ENCODE data around the gene KRT26. TPM values are rescaled to one million over a fixed set of nuclear protein-coding genes. Genes with fewer than 3 reads are reported as not detected.
"Not testable (repeated sequence)": the region's sequence is repeated elsewhere in the genome, so short reads cannot be mapped to it uniquely, and the experiment has no call there.

The KRT26 gene
- total RNA-seq, 1 experiment from 2014 or later = not detected

GRCh38 chr17:40748666-40749065, 23.3 kb downstream of the KRT26 start:
- CTCF ChIA-PET, POLR2A ChIA-PET: not testable (repeated sequence)

GRCh38 chr17:40738553-40738952, 33.4 kb downstream of the KRT26 start:
- CTCF ChIA-PET = interaction anchor here (0.9 to 1.1 kb wide), 2 partner anchors 11 to 38 kb away, joined by 3 read pairs; no protein-coding TSS in a partner anchor
- Mint-ChIP-seq H3K27ac (no peak overlapping the region), H3K4me1 (no peaks in the 10 kb centered on the region), H3K4me3 (no peak overlapping the region), H3K36me3 (peaks cover 9% of the 10 kb centered on the region; the same call in 1 of the 2 replicates), H3K9me3 (peaks cover 30% of the 10 kb centered on the region), H3K27me3 (ENCODE audit: low read depth) (peaks cover 15% of the 10 kb centered on the region)
- POLR2A ChIA-PET = no interaction called here
- TF ChIP-seq, protein P1, sequence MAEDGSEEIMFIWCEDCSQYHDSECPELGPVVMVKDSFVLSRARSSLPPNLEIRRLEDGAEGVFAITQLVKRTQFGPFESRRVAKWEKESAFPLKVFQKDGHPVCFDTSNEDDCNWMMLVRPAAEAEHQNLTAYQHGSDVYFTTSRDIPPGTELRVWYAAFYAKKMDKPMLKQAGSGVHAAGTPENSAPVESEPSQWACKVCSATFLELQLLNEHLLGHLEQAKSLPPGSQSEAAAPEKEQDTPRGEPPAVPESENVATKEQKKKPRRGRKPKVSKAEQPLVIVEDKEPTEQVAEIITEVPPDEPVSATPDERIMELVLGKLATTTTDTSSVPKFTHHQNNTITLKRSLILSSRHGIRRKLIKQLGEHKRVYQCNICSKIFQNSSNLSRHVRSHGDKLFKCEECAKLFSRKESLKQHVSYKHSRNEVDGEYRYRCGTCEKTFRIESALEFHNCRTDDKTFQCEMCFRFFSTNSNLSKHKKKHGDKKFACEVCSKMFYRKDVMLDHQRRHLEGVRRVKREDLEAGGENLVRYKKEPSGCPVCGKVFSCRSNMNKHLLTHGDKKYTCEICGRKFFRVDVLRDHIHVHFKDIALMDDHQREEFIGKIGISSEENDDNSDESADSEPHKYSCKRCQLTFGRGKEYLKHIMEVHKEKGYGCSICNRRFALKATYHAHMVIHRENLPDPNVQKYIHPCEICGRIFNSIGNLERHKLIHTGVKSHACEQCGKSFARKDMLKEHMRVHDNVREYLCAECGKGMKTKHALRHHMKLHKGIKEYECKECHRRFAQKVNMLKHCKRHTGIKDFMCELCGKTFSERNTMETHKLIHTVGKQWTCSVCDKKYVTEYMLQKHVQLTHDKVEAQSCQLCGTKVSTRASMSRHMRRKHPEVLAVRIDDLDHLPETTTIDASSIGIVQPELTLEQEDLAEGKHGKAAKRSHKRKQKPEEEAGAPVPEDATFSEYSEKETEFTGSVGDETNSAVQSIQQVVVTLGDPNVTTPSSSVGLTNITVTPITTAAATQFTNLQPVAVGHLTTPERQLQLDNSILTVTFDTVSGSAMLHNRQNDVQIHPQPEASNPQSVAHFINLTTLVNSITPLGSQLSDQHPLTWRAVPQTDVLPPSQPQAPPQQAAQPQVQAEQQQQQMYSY (CRISPR knock-in tag; IDR thresholded peaks at IDR 0.05) = no peak
- no peak for TF ChIP-seq IRF2 (CRISPR knock-in tag; IDR thresholded peaks at IDR 0.05; ENCODE audit: borderline replicate concordance, low read depth)
- TF ChIP-seq AR (CRISPR knock-in tag; IDR thresholded peaks at IDR 0.05) = no peak
- no peak for TF ChIP-seq GABPB1 (CRISPR knock-in tag; IDR thresholded peaks at IDR 0.05)
- no peak for TF ChIP-seq CBFB (CRISPR knock-in tag; IDR thresholded peaks at IDR 0.05; ENCODE audit: low read depth)
- no peak for TF ChIP-seq MXD4 (CRISPR knock-in tag; IDR thresholded peaks at IDR 0.05; ENCODE audit: borderline replicate concordance)
- TF ChIP-seq SMAD4 (CRISPR knock-in tag; IDR thresholded peaks at IDR 0.05) = no peak
- ATAC-seq = no peak
- no peak for DNase-seq (ENCODE audit: low spot score)

More at GRCh38 chr17:40748666-40749065, 23.3 kb downstream of the KRT26 start:
- not testable (repeated sequence) for DNase-seq (ENCODE audit: low spot score); H3K9me3 Mint-ChIP-seq; H3K4me3 Mint-ChIP-seq; H3K4me1 Mint-ChIP-seq; H3K27me3 Mint-ChIP-seq (ENCODE audit: low read depth); H3K27ac Mint-ChIP-seq; ATAC-seq; H3K36me3 Mint-ChIP-seq

- Mint-ChIP-seq H3K4me1 (no peaks in the 10 kb centered on the region), H3K9me3 (peaks cover 16% of the 10 kb centered on the region), H3K36me3 (0 out of 2 replicates have a peak, but pooled peaks cover 6% of the 10 kb centered on the region), H3K4me3 (no peak overlapping the region), H3K27ac (no peak overlapping the region), H3K27me3 (ENCODE audit: low read depth) (peaks cover 14% of the 10 kb centered on the region)
- DNase-seq (ENCODE audit: low spot score) = no peak
- ATAC-seq = no peak
- CTCF ChIA-PET = no interaction called here
- POLR2A ChIA-PET = no interaction called here
- TF ChIP-seq SMAD4 (CRISPR knock-in tag; IDR thresholded peaks at IDR 0.05) = no peak
- TF ChIP-seq CBFB (CRISPR knock-in tag; IDR thresholded peaks at IDR 0.05; ENCODE audit: low read depth) = no peak
- no peak for TF ChIP-seq GTF2I (CRISPR knock-in tag; conservative IDR thresholded peaks at IDR 0.05)
- TF ChIP-seq, protein P2, sequence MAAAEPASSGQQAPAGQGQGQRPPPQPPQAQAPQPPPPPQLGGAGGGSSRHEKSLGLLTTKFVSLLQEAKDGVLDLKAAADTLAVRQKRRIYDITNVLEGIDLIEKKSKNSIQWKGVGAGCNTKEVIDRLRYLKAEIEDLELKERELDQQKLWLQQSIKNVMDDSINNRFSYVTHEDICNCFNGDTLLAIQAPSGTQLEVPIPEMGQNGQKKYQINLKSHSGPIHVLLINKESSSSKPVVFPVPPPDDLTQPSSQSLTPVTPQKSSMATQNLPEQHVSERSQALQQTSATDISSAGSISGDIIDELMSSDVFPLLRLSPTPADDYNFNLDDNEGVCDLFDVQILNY (CRISPR knock-in tag; IDR thresholded peaks at IDR 0.05) = no peak
- TF ChIP-seq SMAD3 (CRISPR knock-in tag; IDR thresholded peaks at IDR 0.05; ENCODE audit: borderline replicate concordance) = no peak
- TF ChIP-seq KAT7 (CRISPR knock-in tag; IDR thresholded peaks at IDR 0.05; ENCODE audit: borderline replicate concordance) = no peak
- TF ChIP-seq ARID4B (CRISPR knock-in tag; IDR thresholded peaks at IDR 0.05; ENCODE audit: borderline replicate concordance) = no peak
- no peak for TF ChIP-seq ZNF317 (CRISPR knock-in tag; IDR thresholded peaks at IDR 0.05; ENCODE audit: borderline replicate concordance, low read depth)
- no peak for TF ChIP-seq ZNF121 (CRISPR knock-in tag; IDR thresholded peaks at IDR 0.05)
- TF ChIP-seq, protein P3, sequence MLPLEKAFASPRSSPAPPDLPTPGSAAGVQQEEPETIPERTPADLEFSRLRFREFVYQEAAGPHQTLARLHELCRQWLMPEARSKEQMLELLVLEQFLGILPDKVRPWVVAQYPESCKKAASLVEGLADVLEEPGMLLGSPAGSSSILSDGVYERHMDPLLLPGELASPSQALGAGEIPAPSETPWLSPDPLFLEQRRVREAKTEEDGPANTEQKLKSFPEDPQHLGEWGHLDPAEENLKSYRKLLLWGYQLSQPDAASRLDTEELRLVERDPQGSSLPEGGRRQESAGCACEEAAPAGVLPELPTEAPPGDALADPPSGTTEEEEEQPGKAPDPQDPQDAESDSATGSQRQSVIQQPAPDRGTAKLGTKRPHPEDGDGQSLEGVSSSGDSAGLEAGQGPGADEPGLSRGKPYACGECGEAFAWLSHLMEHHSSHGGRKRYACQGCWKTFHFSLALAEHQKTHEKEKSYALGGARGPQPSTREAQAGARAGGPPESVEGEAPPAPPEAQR (CRISPR knock-in tag; IDR thresholded peaks at IDR 0.05) = no peak
- TF ChIP-seq, protein P4, sequence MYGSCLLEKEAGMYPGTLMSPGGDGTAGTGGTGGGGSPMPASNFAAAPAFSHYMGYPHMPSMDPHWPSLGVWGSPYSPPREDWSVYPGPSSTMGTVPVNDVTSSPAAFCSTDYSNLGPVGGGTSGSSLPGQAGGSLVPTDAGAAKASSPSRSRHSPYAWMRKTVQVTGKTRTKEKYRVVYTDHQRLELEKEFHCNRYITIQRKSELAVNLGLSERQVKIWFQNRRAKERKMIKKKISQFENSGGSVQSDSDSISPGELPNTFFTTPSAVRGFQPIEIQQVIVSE (CRISPR knock-in tag; IDR thresholded peaks at IDR 0.05; ENCODE audit: borderline replicate concordance) = no peak
- no peak for TF ChIP-seq FOXJ3 (CRISPR knock-in tag; IDR thresholded peaks at IDR 0.05; ENCODE audit: borderline replicate concordance)
These were observed 37.0 kb downstream of the KRT26 start for GRCh38 chr17:40735016-40735415.
